H9 (cell line): ENCODE data around the gene CDKL4. TPM values are rescaled to one million over a fixed set of nuclear protein-coding genes. Genes with fewer than 3 reads are reported as not detected.

ENCODE experiments used
- DNase-seq: peaks from one replicate; pipeline ENCODE4 v3.0.0-alpha.2; 2017
- H2AFZ ChIP-seq: one replicate; pipeline ENCODE4 v1.6.1; 2013; ENCODE audit warnings: mild to moderate bottlenecking, low read length, control low read depth, moderate library complexity
- H2AK5ac ChIP-seq: 2 replicates; pipeline ENCODE4 v1.6.1; 2013; ENCODE audit warnings: low read length, control low read depth, mixed read lengths; ENCODE audit not compliant: insufficient read length
- H2BK120ac ChIP-seq: one replicate; pipeline ENCODE4 v1.6.1; 2013; ENCODE audit warnings: low read depth, mild to moderate bottlenecking, low read length, control low read depth, inconsistent platforms; ENCODE audit not compliant: poor library complexity, severe bottlenecking
- H2BK12ac ChIP-seq: 2 replicates; pipeline ENCODE4 v1.6.1; 2013; ENCODE audit warnings: low read length, control low read depth, mixed read lengths, low read depth; ENCODE audit not compliant: insufficient read length
- H2BK15ac ChIP-seq: 2 replicates; pipeline ENCODE4 v1.6.1; 2013; ENCODE audit warnings: low read depth, low read length, control low read depth
- H2BK20ac ChIP-seq: one replicate; pipeline ENCODE4 v1.6.1; 2013; ENCODE audit warnings: low read depth, mild to moderate bottlenecking, low read length, control low read depth, inconsistent platforms; ENCODE audit not compliant: poor library complexity, severe bottlenecking
- H2BK5ac ChIP-seq: 2 replicates; pipeline ENCODE4 v1.6.1; 2013; ENCODE audit warnings: low read length, control low read depth, mixed read lengths; ENCODE audit not compliant: insufficient read length
- H3K14ac ChIP-seq: 2 replicates; pipeline ENCODE4 v1.6.1; 2013; ENCODE audit warnings: low read length, control low read depth; ENCODE audit not compliant: insufficient read depth
- H3K18ac ChIP-seq: 2 replicates; pipeline ENCODE4 v1.6.1; 2013; ENCODE audit warnings: low read depth, mild to moderate bottlenecking, mixed read lengths, low read length, control low read depth; ENCODE audit not compliant: insufficient read length
- H3K23ac ChIP-seq: 2 replicates; pipeline ENCODE4 v1.6.1; 2013; ENCODE audit warnings: low read length, control low read depth, mixed read lengths, low read depth; ENCODE audit not compliant: insufficient read length
- H3K23me2 ChIP-seq: 2 replicates; pipeline ENCODE4 v1.6.1; 2013; ENCODE audit warnings: low read depth, mild to moderate bottlenecking, mixed read lengths, low read length, control low read depth; ENCODE audit not compliant: insufficient read length, poor library complexity, severe bottlenecking
- H3K27ac ChIP-seq: 2 replicates; pipeline ENCODE4 v1.5.1; 2013; ENCODE audit warnings: low read length, control low read depth, mixed read lengths, low read depth; ENCODE audit not compliant: insufficient read length
- H3K27me3 ChIP-seq: 2 replicates; pipeline ENCODE4 v1.6.1; 2013; ENCODE audit warnings: low read length, control low read depth, inconsistent platforms; ENCODE audit not compliant: insufficient read depth
- H3K4ac ChIP-seq: 2 replicates; pipeline ENCODE4 v1.6.1; 2013; ENCODE audit warnings: low read depth, mild to moderate bottlenecking, control low read depth, inconsistent platforms, low read length, moderate library complexity
- H3K4me1 ChIP-seq: 2 replicates; pipeline ENCODE4 v1.6.1; 2013; ENCODE audit warnings: low read length, control low read depth, inconsistent platforms; ENCODE audit not compliant: insufficient read depth
- H3K4me2 ChIP-seq: 2 replicates; pipeline ENCODE4 v1.6.1; 2013; ENCODE audit warnings: low read length, control low read depth, mixed read lengths; ENCODE audit not compliant: insufficient read length, insufficient read depth
- H3K56ac ChIP-seq: 2 replicates; pipeline ENCODE4 v1.6.1; 2013; ENCODE audit warnings: low read depth, mild to moderate bottlenecking, mixed read lengths, low read length, control low read depth; ENCODE audit not compliant: insufficient read length
- H3K79me1 ChIP-seq: 2 replicates; pipeline ENCODE4 v1.6.1; 2013; ENCODE audit warnings: low read depth, mild to moderate bottlenecking, moderate library complexity, low read length, control low read depth, inconsistent platforms; ENCODE audit not compliant: insufficient read depth, poor library complexity, severe bottlenecking
- H3K79me2 ChIP-seq: 2 replicates; pipeline ENCODE4 v1.6.1; 2013; ENCODE audit warnings: low read length, control low read depth, inconsistent platforms; ENCODE audit not compliant: insufficient read depth
- H3K9ac ChIP-seq: 2 replicates; pipeline ENCODE4 v1.6.1; 2013; ENCODE audit warnings: low read length, control low read depth, mixed read lengths; ENCODE audit not compliant: insufficient read length; ENCODE audit errors: extremely low read depth
- H3K9me3 ChIP-seq: one replicate; pipeline ENCODE4 v1.6.1; 2013; ENCODE audit warnings: low read depth, low read length, inconsistent platforms; ENCODE audit not compliant: control insufficient read depth
- H3T11ph ChIP-seq: one replicate; pipeline ENCODE4 v1.6.1; 2013; ENCODE audit warnings: mild to moderate bottlenecking, low read length, control low read depth, inconsistent platforms
- H4K20me1 ChIP-seq: one replicate; pipeline ENCODE4 v1.6.1; 2013; ENCODE audit not compliant: control insufficient read depth, insufficient read length, insufficient read depth
- H4K5ac ChIP-seq: 2 replicates; pipeline ENCODE4 v1.6.1; 2013; ENCODE audit warnings: low read depth, mild to moderate bottlenecking, mixed read lengths, low read length, control low read depth; ENCODE audit not compliant: insufficient read length
- H4K8ac ChIP-seq: replicated peaks from 2 replicates; pipeline ENCODE4 v1.6.1; 2013; ENCODE audit warnings: low read length, control low read depth, mixed read lengths, low read depth; ENCODE audit not compliant: insufficient read length
- H4K91ac ChIP-seq: 2 replicates; pipeline ENCODE4 v1.6.1; 2013; ENCODE audit warnings: low read depth, mild to moderate bottlenecking, moderate library complexity, mixed read lengths, low read length, control low read depth; ENCODE audit not compliant: insufficient read length
- H3K27ac Mint-ChIP-seq, 3 experiments: 2 replicates in 2 of 3; 3 replicates in 1 of 3; pipeline ENCODE4 v1.8.0; 2020 to 2021; ENCODE audit warnings: mixed read lengths in 3 of 3, mild to moderate bottlenecking in 1 of 3, moderate library complexity in 1 of 3
- H3K27me3 Mint-ChIP-seq: 2 replicates; pipeline ENCODE4 v1.8.0; 2021; ENCODE audit warnings: low read depth, mild to moderate bottlenecking, moderate library complexity, mixed read lengths
- H3K36me3 Mint-ChIP-seq, 3 experiments: 2 replicates in 2 of 3; 3 replicates in 1 of 3; pipeline ENCODE4 v1.8.0; 2020 to 2021; ENCODE audit warnings: low read depth in 3 of 3, mixed read lengths in 3 of 3; ENCODE audit not compliant: insufficient read depth in 1 of 3
- H3K4me1 Mint-ChIP-seq, 2 experiments: 2 replicates each; pipeline ENCODE4 v1.8.0; 2020; ENCODE audit warnings: mixed read lengths in 2 of 2
- H3K4me3 Mint-ChIP-seq, 2 experiments: 2 replicates in 1 of 2; 3 replicates in 1 of 2; pipeline ENCODE4 v1.8.0; 2020 to 2021; ENCODE audit warnings: mild to moderate bottlenecking in 2 of 2, mixed read lengths in 2 of 2, moderate library complexity in 1 of 2
- H3K9me3 Mint-ChIP-seq, 2 experiments: 2 replicates in 1 of 2; 3 replicates in 1 of 2; pipeline ENCODE4 v1.8.0; 2020; ENCODE audit warnings: mild to moderate bottlenecking in 2 of 2, mixed read lengths in 2 of 2, moderate library complexity in 1 of 2
- WGBS: extraction: QIAGEN DNeasy Blood & Tissue Kit; methylation state at CpG from one replicate; pipeline ENCODE4 v1.1.7; 2013; ENCODE audit warnings: missing lambda C conversion rate, low lambda C conversion rate, mixed read lengths; ENCODE audit not compliant: insufficient read length; ENCODE audit errors: extremely low coverage; 5-methylcytosine and 5-hydroxymethylcytosine counted together
- total RNA-seq: library from RNA; stranded (reverse); gene quantifications from 2 replicates; pipeline ENCODE4 v1.2.1, GENCODE V29; 2021
- TF ChIP-seq, protein P1 (sequence below): fragments of 200-600 bp; sonication (generic); conservative IDR thresholded peaks from 3 replicates; pipeline ENCODE4 v1.8.0; 2021; ENCODE audit warnings: antibody characterized with exemption, mild to moderate bottlenecking

CDKL4 gene
- total RNA-seq, 1 experiment from 2014 or later = not detected

DNA sequence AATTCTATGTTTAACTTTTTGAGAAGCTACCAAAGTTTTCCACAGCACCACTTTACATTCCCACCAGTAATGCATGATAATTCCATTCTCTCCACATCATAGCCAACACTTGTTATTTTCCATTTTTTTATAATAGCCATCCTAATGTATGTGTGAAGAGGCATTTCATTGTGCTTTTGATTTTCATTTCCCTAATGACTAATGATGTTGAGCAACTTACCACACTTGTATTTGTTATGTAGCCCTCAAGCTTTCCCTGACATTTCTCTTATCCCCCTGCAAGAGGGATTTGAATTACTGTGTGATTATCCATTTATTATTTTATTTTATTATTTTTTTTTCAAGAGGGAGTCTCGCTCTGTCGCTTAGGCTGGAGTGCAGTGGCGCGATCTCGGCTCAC, 99.4 kb downstream of the CDKL4 start:
- Histone ChIP-seq H3K23me2 (no peaks in the 10 kb centered on the region), H2BK20ac (no peak overlapping the region), H2BK12ac (no peak overlapping the region), H3K4me2 (no peak overlapping the region), H3K4ac (no peak overlapping the region), H3K27ac (no peak overlapping the region), H2BK120ac (no peak overlapping the region), H3K56ac (no peak overlapping the region), H3K9ac (no peak overlapping the region), H3K23ac (no peak overlapping the region), H2AK5ac (no peak overlapping the region), H4K20me1 (no peaks in the 10 kb centered on the region), H3K9me3 (no peaks in the 10 kb centered on the region), H3K79me2 (no peaks in the 10 kb centered on the region), H3T11ph (no peak overlapping the region), H3K27me3 (no peaks in the 10 kb centered on the region), H2BK15ac (no peak overlapping the region), H3K79me1 (no peaks in the 10 kb centered on the region), H3K14ac (no peak overlapping the region), H3K4me1 (no peaks in the 10 kb centered on the region), H2AFZ (no peak overlapping the region), H4K91ac (no peak overlapping the region), H4K5ac (no peak overlapping the region), H3K18ac (no peak overlapping the region), H4K8ac (no peak overlapping the region), H2BK5ac (no peak overlapping the region)
- Mint-ChIP-seq H3K4me1 (peaks cover 16 to 19% of the 10 kb centered on the region in 2 experiments), H3K4me3 (no peak overlapping the region), H3K36me3 (no peaks in the 10 kb centered on the region), H3K27ac (no peak overlapping the region), H3K27me3 (no peaks in the 10 kb centered on the region), H3K9me3 (peaks cover 0 to 6% of the 10 kb centered on the region in 2 experiments; a peak in 1 of 5 replicates)
- TF ChIP-seq, protein P1, sequence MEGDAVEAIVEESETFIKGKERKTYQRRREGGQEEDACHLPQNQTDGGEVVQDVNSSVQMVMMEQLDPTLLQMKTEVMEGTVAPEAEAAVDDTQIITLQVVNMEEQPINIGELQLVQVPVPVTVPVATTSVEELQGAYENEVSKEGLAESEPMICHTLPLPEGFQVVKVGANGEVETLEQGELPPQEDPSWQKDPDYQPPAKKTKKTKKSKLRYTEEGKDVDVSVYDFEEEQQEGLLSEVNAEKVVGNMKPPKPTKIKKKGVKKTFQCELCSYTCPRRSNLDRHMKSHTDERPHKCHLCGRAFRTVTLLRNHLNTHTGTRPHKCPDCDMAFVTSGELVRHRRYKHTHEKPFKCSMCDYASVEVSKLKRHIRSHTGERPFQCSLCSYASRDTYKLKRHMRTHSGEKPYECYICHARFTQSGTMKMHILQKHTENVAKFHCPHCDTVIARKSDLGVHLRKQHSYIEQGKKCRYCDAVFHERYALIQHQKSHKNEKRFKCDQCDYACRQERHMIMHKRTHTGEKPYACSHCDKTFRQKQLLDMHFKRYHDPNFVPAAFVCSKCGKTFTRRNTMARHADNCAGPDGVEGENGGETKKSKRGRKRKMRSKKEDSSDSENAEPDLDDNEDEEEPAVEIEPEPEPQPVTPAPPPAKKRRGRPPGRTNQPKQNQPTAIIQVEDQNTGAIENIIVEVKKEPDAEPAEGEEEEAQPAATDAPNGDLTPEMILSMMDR = no peak
- whole genome bisulfite sequencing = no CpG with 5 or more reads among the region's 5 CpGs
- DNase-seq = no peak
